Daoy (cell line): ENCODE results near the gene PTPRN2. TPM values are rescaled to one million over a fixed set of nuclear protein-coding genes. Genes with fewer than 3 reads are reported as not detected.
"Not testable (repeated sequence)": the region's sequence is repeated elsewhere in the genome, so short reads cannot be mapped to it uniquely, and the experiment has no call there.

Experiments used
- DNase-seq: peaks from one replicate; pipeline ENCODE4 v3.0.0-alpha.2; 2015; ENCODE audit warnings: low read depth
- total RNA-seq: library from RNA; depleted of rRNA; stranded (reverse); fragments of >200 nt; shearing (Covaris generic); gene quantifications from 2 replicates; pipeline ENCODE4 v1.2.3, GENCODE V29; 2014

PTPRN2 gene
- total RNA-seq, 1 experiment from 2014 or later: 8.3 TPM

DNA sequence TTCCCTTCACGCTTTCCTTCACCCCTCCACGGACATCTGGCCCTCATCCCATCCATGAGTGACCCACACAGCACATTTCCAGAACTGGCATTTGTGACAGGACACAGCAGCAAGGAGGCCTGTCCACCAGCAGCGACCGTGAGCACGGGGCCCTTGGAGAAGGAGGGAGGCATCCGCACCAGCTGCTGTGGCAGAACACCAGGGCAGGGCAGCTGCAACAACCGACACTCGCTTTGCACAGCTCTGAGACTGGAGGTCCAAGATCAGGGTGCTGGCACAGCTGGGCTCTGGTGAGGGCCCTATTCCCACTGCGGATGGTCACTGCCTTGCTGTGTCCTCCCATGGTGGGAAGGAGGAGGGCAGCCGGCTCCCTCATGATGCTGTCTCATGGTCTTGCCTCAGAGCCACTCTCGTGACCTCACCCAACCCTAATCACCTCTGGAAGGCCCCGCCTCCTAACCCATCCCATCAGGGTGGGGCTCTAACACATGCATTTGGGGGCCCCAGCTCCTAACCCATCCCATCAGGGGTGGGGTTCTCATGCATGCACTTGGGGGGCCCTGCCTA is 36.7 kb downstream of the PTPRN2 start:
- DNase-seq: no peak

DNA sequence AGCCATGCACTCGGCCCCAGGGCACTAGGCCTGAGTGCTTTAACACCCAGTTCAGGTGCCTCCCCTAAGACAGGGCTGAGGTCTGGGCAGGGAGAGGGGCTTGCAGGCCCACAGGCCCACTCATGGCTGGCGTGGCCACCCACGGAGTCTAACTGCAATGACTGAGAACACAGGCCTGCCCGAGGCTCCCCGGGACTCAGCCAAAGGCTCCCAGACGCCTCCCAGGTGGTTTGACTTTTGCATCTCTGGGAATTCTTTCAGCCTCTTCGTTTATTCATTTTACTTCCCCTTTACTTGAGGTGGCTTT is 37.3 kb downstream of the PTPRN2 start:
- DNase-seq: no peak

DNA sequence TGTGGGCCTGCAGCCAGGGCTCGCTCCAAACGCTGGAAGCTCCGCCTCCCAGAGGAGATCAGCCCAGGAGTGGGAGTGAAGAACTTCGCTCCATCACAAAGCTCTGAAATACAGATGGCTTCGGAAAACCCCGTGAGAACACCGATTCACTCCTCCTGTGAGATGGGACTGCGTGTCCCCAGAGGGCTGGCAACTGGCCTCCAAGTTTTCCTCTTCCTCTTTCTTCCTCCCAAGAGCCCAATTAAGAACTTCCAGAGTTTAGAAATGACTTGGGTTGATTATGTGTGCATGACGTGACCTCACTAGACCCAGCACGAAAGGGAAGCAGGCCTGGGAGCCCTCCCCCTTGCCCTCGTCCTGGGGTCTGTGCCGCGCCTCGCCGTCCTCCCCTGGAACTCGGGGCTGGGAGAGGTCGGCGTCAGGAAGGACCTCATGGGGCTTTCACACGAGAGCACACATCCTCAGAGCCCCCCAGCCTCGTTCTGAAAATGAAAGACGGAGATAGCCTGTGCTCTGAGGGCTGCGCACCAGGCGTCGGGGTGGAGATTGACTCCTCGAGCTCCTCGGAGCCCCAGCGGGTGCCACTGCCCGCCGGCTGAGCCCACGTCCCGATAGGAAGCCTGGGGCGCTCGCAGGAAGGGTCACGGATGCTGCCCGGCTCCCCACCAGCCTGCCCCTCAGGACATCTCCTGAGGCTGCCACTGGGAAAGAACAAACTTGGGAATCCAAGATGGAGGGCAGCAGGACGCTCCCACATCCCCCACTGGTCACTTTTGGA is 37.8 kb downstream of the PTPRN2 start:
- DNase-seq: peak; percentile 81

DNA sequence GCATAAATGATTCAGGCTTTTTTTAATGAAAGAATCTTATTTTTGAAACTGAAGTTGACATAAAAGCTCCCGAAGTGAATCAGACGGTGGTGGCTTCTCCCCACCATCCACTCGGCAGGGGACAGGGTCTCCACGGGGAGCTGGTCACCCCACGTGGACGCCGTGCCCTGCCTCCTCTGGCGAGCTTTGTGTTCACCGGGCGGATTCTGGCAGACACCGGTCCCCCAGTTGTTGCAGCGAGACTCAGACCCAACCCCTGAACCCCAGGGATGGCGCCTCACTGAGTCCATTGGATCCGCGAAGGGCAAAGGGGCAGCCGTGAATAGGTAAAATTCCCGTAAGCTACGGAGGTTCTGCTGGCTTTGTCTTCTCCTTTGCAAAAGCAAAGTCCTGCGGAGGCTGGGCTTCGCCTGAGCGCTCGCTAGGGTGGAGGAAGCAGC is 38.4 kb downstream of the PTPRN2 start:
- no peak for DNase-seq

DNA sequence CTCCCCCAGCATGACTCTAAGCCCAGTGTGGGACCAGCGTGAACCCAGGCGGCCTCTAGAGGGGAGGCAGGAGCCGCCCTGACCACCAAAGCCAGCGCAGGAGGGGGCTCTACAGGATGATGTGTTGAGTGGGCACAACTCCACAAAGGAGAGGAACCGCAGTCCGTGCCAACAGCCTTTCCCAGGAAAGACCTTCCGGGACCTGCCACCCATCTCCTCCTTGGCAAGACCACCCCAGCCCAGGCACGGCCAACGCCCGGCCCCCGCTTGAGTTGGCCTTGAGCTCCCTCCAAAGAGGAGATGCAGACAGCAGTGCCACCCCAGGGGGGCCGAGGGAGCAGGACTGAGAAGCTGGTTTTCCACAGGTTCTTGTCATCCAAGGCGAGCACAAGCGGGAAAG is 38.9 kb downstream of the PTPRN2 start:
- no peak for DNase-seq

DNA sequence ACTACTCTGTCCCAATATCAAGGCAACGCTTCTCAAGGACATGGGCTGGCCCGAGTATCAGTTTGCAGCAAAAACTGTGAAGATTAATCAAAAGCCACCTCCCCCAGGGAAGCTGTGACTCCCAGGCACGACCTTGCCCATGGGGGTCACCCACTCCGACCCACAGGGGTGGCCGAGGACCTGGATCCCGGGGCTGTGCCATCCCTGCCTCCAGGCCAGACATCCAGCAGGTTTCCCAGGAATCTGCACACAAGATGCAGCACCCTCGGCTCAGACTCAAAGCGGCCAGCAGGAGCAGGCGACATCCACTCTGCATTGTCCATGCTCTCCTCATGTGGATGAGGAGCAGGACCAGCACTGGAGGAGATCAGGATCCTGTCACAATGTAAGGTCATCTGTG is 39.8 kb downstream of the PTPRN2 start:
- no peak for DNase-seq

DNA sequence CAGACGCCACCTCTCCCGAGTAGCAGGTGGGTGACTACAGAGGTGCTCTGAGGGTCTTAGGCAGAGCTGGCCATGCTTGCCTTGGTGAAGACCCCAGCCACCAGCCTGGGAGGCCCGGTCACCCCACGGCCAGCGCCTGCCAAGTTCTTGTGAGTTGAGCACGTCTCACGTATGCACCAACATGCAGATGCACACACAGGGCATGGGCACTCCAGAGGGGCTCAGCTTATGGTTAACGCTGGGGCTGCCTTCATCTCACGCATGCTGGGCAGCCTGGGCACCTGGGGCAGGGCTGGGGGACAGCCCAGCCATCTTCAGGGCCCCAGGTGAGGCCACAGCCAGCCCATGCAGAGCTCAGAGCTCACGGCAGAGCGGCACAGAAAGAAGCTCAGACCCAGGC is 41.0 kb downstream of the PTPRN2 start:
- DNase-seq: no peak

DNA sequence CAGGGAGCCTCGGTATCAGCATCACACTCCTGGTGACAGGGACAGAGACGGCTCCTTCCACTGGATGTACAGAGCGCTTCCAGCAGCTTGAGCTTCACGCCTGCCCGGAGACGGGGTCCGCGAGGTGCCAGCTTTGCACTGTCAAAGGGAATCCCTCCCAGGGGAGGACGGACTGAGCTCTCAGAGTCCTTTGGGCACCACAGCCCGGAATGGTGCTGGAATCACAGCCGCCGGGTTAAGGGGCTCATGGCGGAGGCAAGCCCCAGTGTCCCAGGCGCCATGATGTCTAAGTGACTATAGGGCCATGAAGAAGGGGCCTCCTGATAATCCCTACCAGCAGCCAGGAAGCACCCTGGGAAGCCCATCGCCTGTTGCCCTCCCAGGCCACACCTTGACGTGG is 41.4 kb downstream of the PTPRN2 start:
- DNase-seq: no peak

DNA sequence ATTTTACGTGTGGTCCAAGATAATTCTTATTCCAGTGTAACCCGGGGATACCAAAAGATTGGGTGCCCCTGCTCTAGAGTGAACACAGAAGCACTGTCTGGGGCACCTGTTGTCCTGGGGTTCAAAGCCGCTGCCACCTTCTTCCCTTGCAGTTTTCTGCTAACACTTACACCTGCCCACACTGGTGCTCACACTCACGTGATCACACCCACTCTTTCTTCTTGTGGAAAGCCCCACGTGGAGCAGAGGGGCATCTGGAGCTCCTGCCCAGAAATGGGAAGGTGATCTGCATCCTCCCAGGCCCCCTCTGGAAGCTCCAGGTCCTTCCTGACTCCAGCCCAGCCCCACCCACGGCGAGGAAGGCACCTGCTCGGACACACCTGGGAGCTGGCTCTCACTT is 42.9 kb downstream of the PTPRN2 start:
- no peak for DNase-seq

DNA sequence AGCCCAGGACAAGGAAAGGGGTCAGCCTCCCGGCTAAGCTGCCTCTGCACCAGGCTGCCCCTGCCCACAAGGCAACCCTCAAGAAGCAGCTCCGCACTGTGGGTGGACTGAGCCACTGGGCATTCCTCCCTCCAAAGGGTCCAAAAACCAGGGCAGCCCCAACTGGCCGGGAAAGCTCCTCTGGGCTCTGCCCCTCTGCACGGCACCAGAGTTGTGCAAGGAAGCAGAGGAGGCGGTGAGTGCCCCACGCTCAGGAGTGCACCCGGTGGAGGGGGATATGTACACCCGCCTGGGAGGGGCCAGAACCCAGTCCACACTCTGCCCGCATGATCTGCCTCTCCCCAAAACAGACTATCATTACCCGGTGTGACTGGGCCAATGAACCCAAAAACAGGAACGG is 43.8 kb downstream of the PTPRN2 start:
- no peak for DNase-seq

DNA sequence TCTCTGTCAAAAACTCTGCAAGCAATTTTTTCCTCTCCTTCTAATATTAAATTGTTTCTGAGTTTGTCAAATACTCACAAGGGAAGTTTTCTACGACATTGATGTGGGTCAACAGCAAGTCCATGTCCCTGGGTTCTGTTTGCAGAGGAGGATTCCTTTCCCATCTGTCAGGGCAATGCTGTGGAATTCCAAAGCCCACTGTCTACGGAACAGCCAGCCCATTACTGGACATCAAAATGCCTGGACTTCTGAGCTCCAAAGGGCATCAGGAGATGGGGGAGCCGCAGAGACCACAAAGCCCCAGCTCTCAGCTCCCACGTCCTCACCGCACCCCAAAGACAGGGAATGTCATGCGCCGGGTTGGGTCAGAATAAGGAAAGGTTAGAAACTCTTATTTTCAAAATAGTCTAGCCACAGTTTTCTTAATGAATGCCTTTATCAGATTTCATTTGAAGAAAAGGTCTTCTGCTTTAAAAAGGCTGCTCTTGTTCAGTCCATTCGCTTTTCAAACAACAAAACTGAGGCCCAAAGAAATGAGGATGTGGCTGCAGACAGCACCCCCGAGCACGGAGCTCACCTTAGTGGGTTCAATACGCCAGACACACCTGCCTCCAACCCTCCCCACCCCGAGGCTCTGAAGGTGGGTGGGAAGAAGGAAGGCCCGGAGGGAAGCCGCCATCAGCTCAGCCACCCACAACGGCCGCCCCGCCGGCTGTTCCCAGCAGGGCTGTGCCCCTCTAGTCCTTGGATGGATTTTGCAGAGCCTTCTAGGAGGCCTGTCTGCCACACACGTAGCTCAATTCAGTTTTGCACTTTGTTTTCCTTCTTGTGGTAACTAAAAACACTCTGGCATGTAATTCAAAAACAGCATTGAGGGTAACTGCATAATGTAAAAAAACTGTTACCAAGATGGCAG is 44.7 kb downstream of the PTPRN2 start:
- DNase-seq: no peak

DNA sequence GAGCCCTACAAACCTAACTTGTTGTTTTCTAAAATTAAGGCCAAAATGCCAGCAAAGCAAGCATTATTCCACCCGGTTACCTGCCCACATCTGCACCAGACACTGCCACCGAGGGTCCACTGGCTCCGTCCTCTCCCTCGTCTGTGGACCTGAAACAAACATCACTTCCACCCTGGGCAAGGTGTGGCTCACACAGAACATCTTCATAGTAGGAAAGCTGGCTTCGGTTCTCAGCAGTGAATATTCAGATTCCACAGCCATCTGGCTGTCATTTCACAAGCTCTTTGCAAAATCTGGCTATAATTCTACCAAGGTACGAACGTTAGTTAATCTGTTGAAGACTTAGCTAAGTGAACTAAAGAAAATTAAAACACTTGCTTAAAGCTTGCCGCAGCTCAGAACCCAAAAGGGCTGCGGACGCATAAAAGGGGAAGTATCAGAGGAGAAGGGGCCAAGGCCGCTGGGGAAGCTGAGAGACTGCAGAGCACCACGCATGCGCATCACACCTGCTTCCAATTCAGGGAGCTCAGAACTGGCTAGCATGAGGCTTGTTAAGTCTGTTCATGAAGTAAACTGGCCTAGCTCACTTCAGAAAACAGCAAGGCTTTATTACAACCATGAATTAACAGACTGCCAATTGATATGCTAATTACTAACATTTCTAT is 46.1 kb downstream of the PTPRN2 start:
- DNase-seq: no peak

DNA sequence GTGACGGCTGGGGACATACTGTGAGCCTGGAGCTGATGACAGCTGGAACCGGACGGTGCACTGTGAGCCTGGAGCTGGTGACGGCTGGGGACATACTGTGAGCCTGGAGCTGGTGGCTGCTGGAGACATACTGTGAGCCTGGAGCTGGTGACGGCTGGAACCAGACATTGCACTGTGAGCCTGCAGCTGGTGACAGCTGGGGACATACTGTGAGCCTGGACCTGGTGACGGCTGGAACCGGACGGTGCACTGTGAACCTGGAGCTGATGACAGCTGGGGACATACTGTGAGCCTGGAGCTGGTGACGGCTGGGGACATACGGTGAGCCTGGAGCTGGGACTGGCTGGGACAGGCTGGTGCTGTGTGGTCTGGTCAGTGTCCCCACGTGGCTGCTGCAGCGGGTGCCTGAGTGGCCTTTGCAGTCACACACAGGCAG is 47.9 kb downstream of the PTPRN2 start:
- no peak for DNase-seq

DNA sequence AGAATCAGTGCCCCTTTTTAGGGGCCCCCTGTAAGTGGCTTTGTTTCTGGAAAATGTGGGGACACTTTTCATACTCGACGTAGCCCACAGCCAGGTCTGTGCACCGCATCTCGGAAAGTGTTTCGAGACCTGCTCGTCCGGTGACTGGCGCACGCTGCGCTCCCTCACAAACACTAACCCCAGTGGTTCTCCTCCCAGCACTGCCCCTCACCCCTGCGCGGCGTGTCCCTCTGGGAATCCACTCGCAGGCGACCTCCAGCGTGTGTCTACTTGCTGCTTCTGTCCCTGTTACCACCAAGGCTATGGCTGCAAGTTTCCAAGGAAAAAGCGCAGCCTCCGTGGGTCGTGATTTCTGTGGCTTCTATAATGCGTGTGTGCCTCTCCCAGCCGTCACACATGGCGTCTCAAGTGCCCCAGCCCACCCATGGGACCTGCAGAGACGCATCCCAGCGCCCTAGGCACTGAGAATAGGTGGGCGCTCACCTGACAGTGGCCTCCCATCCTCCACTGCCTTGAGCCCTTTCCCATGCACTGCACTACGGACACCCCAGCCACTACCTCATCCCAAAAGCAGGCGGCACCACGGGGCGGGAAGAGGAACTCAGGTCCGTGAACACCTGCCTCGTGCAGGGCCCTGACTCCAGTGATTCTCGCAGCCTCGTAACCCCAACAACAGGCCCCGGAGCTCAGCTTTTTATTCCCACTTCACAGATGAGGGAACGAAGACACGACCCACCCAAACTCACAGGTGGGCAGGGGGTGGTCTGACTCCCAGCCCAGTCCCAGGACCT is 49.3 kb downstream of the PTPRN2 start:
- no peak for DNase-seq

DNA sequence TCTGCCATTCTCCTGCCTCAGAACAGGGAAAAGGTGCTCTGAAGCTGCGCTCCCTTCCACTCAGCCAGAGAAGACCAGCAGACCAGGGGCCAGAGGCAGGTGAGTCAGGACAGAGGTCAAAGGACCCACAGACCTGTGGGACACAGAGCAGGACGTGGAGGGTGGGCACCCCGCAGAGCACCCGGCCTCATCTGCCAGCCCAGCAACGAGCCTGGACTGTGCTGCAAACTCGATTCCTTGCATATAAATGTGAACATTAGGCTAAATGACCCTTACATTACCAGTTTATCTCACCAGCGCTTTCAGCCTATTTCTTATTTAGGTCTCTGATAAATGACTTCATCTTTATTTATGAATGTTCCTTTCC is 50.1 kb downstream of the PTPRN2 start:
- DNase-seq: no peak

DNA sequence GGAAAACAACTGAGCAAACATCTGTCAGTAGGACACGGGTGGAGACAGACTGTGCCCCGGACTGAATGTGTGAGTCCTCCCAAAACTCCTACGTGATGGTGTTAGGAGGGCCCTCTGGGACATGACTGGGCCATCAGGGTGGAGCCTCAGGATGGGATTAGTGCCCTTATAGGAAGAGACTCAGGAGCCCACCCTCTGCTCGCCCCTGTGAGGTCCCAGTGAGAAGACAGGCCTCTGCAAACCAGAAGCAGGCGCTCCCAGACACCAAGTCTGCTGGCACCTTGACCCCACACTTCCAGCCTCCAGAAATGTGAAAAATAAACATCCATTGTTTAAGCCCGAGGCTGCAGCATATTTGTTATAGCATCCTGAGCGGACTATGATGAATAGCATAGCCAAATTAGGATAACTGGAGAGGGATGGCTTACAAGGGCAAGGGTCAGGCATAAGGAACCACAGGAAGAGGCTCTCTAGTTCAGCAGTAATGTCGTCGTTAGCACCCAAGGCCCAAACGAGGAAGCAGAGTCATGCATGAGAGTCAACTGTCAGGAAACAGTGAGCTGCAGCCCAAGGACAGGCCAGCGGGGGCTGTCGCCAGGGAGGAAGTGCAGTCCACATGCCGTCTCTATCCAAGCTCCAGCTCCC is 50.6 kb downstream of the PTPRN2 start:
- DNase-seq: no peak

DNA sequence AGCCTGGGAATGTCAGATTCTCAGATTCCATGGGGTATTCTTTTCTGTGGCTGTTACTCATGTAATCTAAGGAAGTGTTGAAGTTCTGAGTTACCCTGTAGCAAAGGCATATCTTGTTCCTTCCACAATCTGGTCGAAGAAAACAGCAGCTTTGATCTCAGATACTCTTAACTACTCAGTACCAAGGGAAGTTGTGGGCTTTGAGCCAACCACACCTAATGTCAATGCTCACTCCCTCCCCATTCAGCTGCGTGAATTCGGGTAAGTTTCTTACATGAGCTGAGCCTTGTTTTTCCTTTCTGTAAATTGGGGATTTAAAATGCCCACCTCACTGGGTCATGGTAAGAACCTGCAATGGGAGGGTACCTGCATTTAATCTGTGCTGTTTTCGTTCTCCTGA is 52.5 kb downstream of the PTPRN2 start:
- no peak for DNase-seq

DNA sequence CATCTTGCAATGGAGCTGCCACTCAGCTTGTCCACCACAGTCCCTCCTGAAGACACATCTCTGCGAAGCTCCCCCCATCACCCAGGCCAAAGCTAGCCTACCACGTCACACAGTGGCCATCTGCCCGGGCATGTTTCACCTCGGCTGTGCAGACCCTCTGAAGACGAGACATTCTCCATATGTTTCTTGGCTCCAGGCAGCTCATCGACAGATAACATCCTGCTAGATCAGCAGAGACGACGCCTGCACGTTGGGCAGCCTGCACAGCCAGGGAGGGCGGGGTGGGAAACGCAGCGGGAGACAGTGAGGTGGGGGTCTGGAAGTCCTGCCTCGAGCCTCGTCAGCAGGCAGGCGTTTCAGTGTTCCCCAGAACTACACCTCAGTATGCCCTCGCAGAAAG is 53.0 kb downstream of the PTPRN2 start:
- no peak for DNase-seq

DNA sequence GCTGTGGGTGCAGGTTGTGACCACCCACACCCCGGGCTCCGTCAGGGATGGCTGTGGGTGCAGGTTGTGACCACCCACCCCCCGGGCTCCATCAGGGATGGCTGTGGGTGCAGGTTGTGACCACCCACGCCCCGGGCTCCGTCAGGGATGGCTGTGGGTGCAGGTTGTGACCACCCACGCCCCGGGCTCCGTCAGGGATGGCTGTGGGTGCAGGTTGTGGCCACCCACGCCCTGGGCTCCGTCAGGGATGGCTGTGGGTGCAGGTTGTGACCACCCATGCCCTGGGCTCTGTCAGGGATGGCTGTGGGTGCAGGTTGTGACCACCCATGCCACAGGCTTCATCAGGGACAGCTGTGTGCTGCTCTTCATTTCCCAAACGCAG is 53.5 kb downstream of the PTPRN2 start:
- not testable (repeated sequence) for DNase-seq

DNA sequence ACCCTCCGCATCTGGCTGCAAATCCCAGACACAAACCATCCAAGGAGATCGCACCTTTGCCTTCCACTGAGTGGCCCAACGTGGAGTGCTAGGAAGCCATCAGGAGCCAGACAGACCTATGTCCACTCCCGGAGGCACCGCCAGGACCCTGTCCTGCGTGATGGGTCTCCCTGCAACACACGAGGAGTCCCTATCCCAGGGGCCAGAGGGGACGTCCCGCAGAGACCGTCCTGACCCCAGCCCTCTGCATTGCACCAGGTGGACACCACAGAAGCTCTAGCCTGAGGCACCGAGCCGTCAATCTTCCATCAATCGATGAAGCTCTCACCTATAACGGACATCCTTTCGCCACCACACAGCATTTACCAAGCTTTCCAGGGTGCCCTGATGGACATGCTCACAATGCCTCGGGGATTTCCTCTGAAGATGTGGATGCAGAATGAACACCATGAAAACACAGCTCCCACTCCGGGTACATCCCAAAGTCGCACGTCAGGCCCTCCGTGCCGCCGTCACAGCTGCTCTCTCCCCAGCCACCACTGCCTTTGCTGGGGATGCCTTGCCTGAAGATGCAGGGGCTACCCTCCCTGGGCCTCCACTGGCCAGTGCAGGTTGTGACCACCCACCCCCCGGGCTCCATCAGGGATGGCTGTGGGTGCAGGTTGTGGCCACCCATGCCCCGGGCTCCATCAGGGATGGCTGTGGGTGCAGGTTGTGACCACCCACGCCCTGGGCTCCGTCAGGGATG is 54.1 kb downstream of the PTPRN2 start:
- no peak for DNase-seq
